Measurements from ENCODE around the gene RAB5IF. TPM values are rescaled to one million over a fixed set of nuclear protein-coding genes. Genes with fewer than 3 reads are reported as not detected.

RAB5IF gene
- total and polyA plus RNA-seq, 2 of the 13 experiments (the other 11 are each of a cell fraction or from before 2014, with no cell fraction given): 261 to 305 TPM

- TF ChIP-seq ZNF407 (CRISPR knock-in tag; IDR thresholded peaks at IDR 0.05; ENCODE audit: not compliant biosample characterization) (peak; percentile 71), ZNF619 (CRISPR knock-in tag; IDR thresholded peaks at IDR 0.05) (0 out of 2 replicates have a peak, but pooled peaks have one; percentile 33), E2F1 (CRISPR knock-in tag; IDR thresholded peaks at IDR 0.05) (no peak), ZNF850 (CRISPR knock-in tag; conservative IDR thresholded peaks at IDR 0.05) (no peak), CHD4 (IDR thresholded peaks at IDR 0.05; ENCODE audit: borderline replicate concordance, low read length) (no peak), TFDP2 (CRISPR knock-in tag; IDR thresholded peaks at IDR 0.05) (no peak), GABPA (IDR thresholded peaks at IDR 0.05; ENCODE audit: low read depth, low read length) (no peak), GABPA (CRISPR knock-in tag; IDR thresholded peaks at IDR 0.05; ENCODE audit: low read depth) (no peak), KAT8 (CRISPR knock-in tag; IDR thresholded peaks at IDR 0.05) (peak; percentile 33; the same call in 1 of the 2 replicates), ZNF430 (CRISPR knock-in tag; IDR thresholded peaks at IDR 0.05) (no peak), MZF1 (CRISPR knock-in tag; IDR thresholded peaks at IDR 0.05; ENCODE audit: borderline replicate concordance) (no peak), HIC2 (CRISPR knock-in tag; IDR thresholded peaks at IDR 0.05; ENCODE audit: low read depth) (peak; percentile 73; the same call in 1 of the 2 replicates), ZNF12 (CRISPR knock-in tag; IDR thresholded peaks at IDR 0.05) (0 out of 2 replicates have a peak, but pooled peaks have one; percentile 50), MNT (IDR thresholded peaks at IDR 0.05) (no peak)
Measured at GRCh38 chr20:36624068-36624943, 18.7 kb downstream of the RAB5IF start (continued).

All from HepG2 (cell line).